Loucy (cell line): ENCODE results near the gene S100A6.

Experiments used
- EZH2phosphoT487 ChIP-seq: fragments of 200-600 bp; IDR thresholded peaks from 2 replicates; pipeline ENCODE4 v1.6.1; 2018; ENCODE audit warnings: antibody characterized with exemption, mild to moderate bottlenecking, moderate library complexity, borderline replicate concordance
- TF ChIP-seq, protein P1 (sequence below): fragments of 200-600 bp; sonication (generic); conservative IDR thresholded peaks from 2 replicates; pipeline ENCODE4 v1.5.1; 2014; ENCODE audit warnings: mild to moderate bottlenecking, antibody characterized with exemption, low read length

DNA sequence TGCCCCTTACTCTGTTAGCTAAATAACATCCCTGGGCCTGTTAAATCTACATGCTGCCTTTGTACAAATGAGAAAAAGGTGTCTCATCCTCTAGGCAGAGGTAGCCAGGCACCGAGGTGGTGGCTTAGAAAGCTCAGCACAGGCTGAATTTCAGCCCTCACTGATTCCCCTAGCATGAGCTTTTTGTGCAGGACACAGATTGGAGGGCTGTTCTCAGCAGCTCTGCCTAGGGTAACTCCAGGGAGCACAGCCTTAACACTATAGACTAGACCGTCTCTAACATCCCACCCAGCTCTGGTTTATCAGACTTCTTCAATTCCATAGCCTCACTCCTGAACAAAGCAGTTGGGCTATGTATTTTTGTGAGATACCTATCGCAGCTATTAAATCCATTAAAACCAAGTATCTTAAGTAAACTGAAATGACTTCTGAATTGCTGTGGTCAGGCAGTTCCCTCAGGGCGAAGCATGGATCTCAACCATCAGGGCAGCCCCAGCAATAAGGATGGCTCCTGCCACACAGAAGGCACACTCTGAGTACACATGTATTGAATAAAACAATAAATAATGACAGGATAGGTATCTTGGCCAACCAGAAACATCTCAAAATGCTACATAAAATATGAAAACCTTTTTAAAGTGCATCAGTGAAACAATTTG is 14.8 kb downstream of the S100A6 start:
- TF ChIP-seq, protein P1, sequence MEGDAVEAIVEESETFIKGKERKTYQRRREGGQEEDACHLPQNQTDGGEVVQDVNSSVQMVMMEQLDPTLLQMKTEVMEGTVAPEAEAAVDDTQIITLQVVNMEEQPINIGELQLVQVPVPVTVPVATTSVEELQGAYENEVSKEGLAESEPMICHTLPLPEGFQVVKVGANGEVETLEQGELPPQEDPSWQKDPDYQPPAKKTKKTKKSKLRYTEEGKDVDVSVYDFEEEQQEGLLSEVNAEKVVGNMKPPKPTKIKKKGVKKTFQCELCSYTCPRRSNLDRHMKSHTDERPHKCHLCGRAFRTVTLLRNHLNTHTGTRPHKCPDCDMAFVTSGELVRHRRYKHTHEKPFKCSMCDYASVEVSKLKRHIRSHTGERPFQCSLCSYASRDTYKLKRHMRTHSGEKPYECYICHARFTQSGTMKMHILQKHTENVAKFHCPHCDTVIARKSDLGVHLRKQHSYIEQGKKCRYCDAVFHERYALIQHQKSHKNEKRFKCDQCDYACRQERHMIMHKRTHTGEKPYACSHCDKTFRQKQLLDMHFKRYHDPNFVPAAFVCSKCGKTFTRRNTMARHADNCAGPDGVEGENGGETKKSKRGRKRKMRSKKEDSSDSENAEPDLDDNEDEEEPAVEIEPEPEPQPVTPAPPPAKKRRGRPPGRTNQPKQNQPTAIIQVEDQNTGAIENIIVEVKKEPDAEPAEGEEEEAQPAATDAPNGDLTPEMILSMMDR, result no peak
- no peak for TF ChIP-seq EZH2phosphoT487
